ENCODE measurements around the gene BAZ1B.

BAZ1B gene

DNA sequence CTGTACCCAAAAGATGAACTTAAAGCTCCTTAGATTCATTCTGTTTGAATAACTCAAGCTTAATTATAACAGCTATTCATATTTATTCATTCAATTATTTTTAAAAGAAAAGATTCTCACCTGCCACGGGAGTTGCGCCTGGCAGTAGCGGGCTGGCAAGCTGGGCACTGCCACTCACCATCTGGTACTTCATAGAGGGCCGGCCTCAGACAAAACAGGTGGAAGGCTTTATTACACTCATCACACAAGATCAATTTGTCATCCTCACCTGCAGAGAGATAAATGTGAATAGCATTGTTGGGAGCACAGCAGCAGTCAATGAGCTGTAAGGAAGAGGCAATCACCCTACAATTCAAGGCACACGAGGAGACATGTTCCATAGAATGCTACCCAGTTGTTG lies 72.7 kb downstream of the BAZ1B start:
- Mint-ChIP-seq H3K4me3 (no peak overlapping the region), H3K4me1 (peaks cover 22% of the 10 kb centered on the region), H3K27ac (ENCODE audit: low read depth) (peak overlapping the region; percentile 21), H3K27me3 (no peaks in the 10 kb centered on the region), H3K9me3 (no peaks in the 10 kb centered on the region), H3K36me3 (ENCODE audit: insufficient read depth) (peaks cover 67% of the 10 kb centered on the region)
- ATAC-seq (replicated peaks; ENCODE audit: extremely low read depth, poor library complexity, severe bottlenecking) (no peak), DNase-seq (ENCODE audit: low spot score in 2 of 2) (no peak)

DNA sequence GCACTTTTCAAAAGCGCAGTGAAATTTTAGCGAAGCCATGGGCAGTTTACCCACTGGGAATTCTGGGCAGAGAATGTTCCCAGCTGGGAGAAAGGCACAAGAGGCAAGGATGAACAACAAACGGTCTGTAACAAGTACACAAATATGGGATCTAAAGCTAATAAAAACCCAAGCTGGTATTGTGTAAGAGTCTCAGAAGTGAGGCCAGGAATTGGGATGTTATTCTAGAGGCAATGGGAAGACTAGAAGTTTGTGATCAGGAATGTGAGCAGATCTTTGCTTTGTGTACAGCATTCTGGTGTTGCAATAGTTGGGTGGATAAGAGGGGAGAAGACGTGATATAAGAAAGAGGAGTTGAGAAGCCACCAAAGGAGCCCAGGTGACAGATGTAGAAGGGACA lies 73.5 kb downstream of the BAZ1B start:
- H3K4me3 Mint-ChIP-seq: no peak overlapping the region
- ATAC-seq (replicated peaks; ENCODE audit: extremely low read depth, poor library complexity, severe bottlenecking): no peak
- no peaks in the 10 kb centered on the region for H3K9me3 Mint-ChIP-seq
- no peaks in the 10 kb centered on the region for H3K27me3 Mint-ChIP-seq
- H3K27ac Mint-ChIP-seq (ENCODE audit: low read depth): peak overlapping the region; percentile 1
- H3K36me3 Mint-ChIP-seq (ENCODE audit: insufficient read depth): peaks cover 66% of the 10 kb centered on the region
- DNase-seq (ENCODE audit: low spot score in 2 of 2): no peak
- H3K4me1 Mint-ChIP-seq: peaks cover 22% of the 10 kb centered on the region

DNA sequence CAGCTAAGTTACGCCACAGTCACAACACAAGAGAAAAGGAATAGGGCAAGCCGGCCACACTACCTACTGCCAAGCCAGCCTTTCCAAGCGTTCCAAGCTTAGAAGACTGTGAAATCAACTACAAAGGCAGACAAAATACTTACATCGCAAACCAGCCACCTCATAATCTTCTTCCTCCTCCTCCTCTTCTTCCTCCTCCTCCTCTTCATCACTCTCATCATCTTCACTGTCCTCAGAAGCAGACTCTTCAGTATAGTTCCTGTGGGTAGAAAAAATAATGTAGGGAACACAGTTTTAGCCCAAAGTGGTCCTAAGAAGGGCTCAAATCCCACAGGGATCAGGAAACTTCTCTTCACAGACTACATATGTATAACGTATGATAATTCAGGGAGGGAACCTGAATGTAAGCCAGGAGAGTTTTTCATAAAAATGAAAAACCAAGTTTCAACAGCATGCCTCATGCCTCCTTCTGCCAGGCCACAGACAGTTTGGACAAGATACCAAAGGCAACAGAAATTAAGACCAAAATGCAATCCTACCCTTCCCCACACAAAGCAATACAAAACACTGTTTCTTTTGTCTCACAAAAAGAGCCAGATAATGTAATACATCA lies 74.9 kb downstream of the BAZ1B start:
- H3K4me3 Mint-ChIP-seq: no peak overlapping the region
- H3K27me3 Mint-ChIP-seq: no peaks in the 10 kb centered on the region
- no peaks in the 10 kb centered on the region for H3K9me3 Mint-ChIP-seq
- peaks cover 22% of the 10 kb centered on the region for H3K4me1 Mint-ChIP-seq
- H3K36me3 Mint-ChIP-seq (ENCODE audit: insufficient read depth): peaks cover 69% of the 10 kb centered on the region
- no peak for DNase-seq (ENCODE audit: low spot score in 2 of 2)
- no peak overlapping the region for H3K27ac Mint-ChIP-seq (ENCODE audit: low read depth)
- ATAC-seq (replicated peaks; ENCODE audit: extremely low read depth, poor library complexity, severe bottlenecking): no peak

DNA sequence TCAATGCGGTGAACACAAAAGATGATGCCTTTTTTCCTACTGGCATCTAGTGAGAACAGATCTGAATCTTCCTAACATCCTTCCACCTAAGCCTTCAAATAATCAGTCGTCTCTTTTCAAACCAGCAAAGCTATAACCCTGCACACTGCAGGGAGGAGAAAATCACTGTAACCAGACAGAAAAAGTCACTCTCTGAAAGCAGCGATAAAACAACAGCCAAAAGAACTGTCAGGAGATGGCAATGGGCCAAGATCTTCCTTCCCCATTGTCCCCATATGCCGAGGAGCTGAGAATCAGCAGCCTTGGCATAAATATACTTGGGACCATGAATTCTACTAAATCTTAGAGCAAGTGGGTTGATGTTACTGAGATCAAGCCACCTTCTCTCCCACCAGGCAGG lies 75.4 kb downstream of the BAZ1B start:
- DNase-seq (ENCODE audit: low spot score in 2 of 2) (no peak), ATAC-seq (replicated peaks; ENCODE audit: extremely low read depth, poor library complexity, severe bottlenecking) (no peak)
- Mint-ChIP-seq H3K4me1 (peaks cover 24% of the 10 kb centered on the region), H3K9me3 (no peaks in the 10 kb centered on the region), H3K36me3 (ENCODE audit: insufficient read depth) (peaks cover 72% of the 10 kb centered on the region), H3K4me3 (no peak overlapping the region), H3K27ac (ENCODE audit: low read depth) (no peak overlapping the region), H3K27me3 (no peaks in the 10 kb centered on the region)

DNA sequence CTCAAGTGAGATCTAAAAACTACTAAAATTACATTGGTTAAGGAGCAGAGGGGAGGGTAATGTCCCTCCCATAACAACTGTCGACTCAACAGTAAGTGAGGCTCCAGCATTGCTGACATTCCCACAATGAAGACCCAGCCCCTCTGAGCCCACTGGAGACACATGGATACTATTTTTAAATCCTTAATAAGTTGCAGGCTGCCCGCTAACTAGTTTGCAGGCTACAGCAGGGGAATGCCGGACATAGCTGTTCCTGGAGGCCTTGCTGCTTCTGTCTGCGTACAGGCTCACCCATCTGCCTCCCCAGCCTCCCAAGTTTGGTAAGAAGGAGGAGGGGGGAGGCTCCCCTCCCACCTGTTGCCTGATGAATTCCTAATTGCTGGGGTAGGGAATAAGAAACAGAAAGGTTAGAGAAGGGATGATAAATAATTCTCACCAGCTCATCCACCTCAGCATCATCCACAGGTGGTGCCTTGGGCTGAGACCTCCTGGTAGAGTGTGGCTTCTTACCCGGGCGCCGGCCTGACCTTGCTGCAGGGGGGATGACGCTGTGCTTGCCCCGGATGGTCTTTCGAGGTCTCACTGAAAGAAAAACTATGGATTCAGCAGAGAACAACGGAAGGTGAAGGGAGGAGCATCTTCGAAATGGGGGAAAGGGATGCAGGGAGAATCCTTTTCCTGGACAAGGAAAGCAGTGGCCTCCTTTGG lies 78.4 kb downstream of the BAZ1B start:
- Mint-ChIP-seq H3K4me1 (peaks cover 11% of the 10 kb centered on the region), H3K27ac (ENCODE audit: low read depth) (no peak overlapping the region), H3K27me3 (no peaks in the 10 kb centered on the region), H3K4me3 (no peak overlapping the region), H3K9me3 (no peaks in the 10 kb centered on the region), H3K36me3 (ENCODE audit: insufficient read depth) (peaks cover 72% of the 10 kb centered on the region)
- DNase-seq (ENCODE audit: low spot score in 2 of 2): no peak
- no peak for ATAC-seq (replicated peaks; ENCODE audit: extremely low read depth, poor library complexity, severe bottlenecking)

DNA sequence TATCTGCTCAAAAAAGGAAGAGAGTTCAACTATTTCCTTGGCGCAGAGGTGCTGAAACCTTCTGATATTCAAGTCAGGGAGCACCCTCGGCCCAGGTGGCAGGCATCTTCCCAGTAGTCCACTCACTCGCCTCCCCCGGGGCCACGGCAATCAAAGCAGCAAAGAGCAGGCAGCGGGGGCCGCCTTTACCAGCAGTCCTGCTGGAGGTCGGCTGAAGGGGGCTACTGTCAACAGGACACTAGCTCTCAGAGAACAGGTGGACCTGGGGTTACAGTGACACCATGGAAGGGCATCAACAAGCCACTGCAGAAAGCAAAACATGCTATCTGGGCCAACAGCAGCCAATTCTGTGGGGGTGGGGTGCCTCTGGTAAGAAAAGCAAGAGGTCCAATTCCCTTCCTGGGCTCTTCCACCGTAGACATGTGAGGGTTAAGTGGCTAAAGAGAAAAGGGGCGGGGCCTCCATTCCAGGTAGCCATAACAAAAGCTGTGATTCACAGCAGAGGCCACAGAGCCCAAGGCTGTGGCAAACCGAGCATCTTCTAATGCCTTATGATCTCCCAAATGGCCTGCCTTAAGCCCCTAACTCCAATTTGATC lies 79.1 kb downstream of the BAZ1B start:
- ATAC-seq (replicated peaks; ENCODE audit: extremely low read depth, poor library complexity, severe bottlenecking) (no peak), DNase-seq (ENCODE audit: low spot score in 2 of 2) (no peak)
- Mint-ChIP-seq H3K27me3 (no peaks in the 10 kb centered on the region), H3K4me3 (no peak overlapping the region), H3K36me3 (ENCODE audit: insufficient read depth) (peaks cover 65% of the 10 kb centered on the region), H3K27ac (ENCODE audit: low read depth) (no peak overlapping the region), H3K4me1 (peaks cover 8% of the 10 kb centered on the region), H3K9me3 (no peaks in the 10 kb centered on the region)

DNA sequence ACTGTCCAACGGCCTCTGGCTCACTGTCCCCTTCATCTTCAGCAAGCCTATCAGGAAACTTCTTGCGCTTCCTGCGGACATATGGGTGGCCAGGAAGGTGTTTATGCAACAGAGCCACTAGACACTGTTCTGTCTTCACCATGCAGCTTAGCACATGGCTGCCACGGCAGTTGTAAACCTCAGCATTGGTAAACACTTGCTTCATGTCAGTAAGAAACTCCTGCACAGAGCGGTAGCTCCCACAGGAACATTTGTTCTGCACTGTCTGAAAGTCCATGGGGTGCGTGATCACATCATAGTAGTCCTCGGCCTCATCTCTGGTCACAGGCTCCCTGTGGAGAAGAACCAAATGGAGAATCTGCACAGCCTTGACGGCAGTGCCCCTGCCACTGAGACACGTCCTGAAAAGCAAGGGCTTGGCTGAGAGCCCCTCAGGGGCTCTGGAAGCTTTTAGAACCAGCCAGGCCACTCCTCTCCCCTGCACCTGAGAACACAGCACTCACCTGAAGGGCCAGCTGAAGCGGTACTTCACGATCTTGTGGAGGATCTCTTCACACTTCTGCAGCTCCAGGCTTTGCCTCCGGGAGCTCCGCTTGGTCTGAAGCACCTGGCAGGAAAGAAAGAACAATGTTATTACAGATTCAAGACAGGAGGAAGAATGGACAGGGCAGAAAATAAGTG lies 79.7 kb downstream of the BAZ1B start:
- H3K4me1 Mint-ChIP-seq: peaks cover 8% of the 10 kb centered on the region
- H3K9me3 Mint-ChIP-seq: no peaks in the 10 kb centered on the region
- H3K27me3 Mint-ChIP-seq: no peaks in the 10 kb centered on the region
- ATAC-seq (replicated peaks; ENCODE audit: extremely low read depth, poor library complexity, severe bottlenecking) (no peak), DNase-seq (ENCODE audit: low spot score in 2 of 2) (no peak)
- no peak overlapping the region for H3K27ac Mint-ChIP-seq (ENCODE audit: low read depth)
- no peak overlapping the region for H3K4me3 Mint-ChIP-seq
- H3K36me3 Mint-ChIP-seq (ENCODE audit: insufficient read depth): peaks cover 58% of the 10 kb centered on the region

DNA sequence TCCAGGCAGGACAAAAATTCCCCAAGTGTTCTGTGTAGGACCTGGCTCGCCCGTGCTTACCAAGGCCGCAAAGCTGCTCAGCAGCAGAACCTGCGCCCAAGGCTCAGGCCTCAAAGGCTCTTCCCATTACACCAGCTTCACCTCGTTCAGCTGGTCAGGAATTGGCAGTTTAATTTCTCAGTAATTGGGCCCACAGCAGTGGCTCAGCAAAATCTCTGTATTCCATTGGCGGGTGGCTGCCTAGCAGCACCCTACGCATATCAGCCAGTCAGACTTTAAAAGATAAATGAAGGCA lies 82.7 kb downstream of the BAZ1B start:
- DNase-seq (ENCODE audit: low spot score in 2 of 2) (no peak), ATAC-seq (replicated peaks; ENCODE audit: extremely low read depth, poor library complexity, severe bottlenecking) (no peak)
- H3K27ac Mint-ChIP-seq (ENCODE audit: low read depth): no peak overlapping the region
- H3K4me1 Mint-ChIP-seq: peaks cover 8% of the 10 kb centered on the region
- H3K36me3 Mint-ChIP-seq (ENCODE audit: insufficient read depth): peaks cover 35% of the 10 kb centered on the region
- H3K9me3 Mint-ChIP-seq: no peaks in the 10 kb centered on the region
- no peak overlapping the region for H3K4me3 Mint-ChIP-seq
- no peaks in the 10 kb centered on the region for H3K27me3 Mint-ChIP-seq

DNA sequence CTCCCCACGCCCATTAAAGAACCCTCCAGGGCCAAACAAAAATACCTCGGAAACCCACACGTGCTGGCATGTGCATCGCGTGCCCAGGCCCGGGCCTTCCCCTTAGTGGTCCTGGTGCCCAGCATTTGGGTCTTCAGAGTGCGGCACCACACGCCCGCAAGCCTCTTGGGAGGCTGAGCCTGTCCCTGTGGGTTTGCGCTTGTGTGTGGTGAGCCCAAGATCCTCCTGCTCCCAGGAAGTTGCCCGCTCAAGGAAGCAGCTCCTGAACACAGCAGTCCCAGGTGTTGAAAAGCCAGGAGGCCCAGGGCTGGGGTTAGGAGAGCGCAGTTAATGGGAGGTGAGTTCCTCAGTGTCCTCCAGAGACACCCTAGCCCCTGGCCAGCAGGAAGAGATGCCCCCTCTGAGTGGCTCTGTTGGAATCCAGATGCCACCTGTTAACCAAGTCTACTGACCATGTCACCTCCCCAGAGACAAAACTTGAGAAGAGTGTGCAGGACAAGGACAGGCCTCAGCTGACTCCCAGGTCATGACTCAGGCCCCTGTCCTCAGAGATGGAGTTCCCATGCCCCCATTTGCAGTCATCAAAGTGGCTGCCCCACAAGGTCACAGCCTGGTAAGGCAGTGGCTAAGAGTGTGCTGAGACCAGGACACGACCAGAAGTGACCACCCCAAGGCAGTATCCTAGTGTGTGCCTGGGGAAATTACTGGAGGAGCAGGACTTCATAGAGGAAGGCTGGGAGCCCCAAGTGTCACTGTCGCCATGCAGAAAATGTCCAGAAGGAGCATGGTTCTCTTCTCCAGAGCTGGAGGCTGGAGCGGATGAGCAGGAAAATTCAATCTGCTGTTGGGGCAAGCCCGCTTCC lies 83.3 kb downstream of the BAZ1B start:
- no peaks in the 10 kb centered on the region for H3K9me3 Mint-ChIP-seq
- peaks cover 33% of the 10 kb centered on the region for H3K36me3 Mint-ChIP-seq (ENCODE audit: insufficient read depth)
- H3K27me3 Mint-ChIP-seq: no peaks in the 10 kb centered on the region
- no peak overlapping the region for H3K27ac Mint-ChIP-seq (ENCODE audit: low read depth)
- ATAC-seq (replicated peaks; ENCODE audit: extremely low read depth, poor library complexity, severe bottlenecking) (no peak), DNase-seq (ENCODE audit: low spot score in 2 of 2) (no peak)
- peaks cover 8% of the 10 kb centered on the region for H3K4me1 Mint-ChIP-seq
- H3K4me3 Mint-ChIP-seq: no peak overlapping the region

DNA sequence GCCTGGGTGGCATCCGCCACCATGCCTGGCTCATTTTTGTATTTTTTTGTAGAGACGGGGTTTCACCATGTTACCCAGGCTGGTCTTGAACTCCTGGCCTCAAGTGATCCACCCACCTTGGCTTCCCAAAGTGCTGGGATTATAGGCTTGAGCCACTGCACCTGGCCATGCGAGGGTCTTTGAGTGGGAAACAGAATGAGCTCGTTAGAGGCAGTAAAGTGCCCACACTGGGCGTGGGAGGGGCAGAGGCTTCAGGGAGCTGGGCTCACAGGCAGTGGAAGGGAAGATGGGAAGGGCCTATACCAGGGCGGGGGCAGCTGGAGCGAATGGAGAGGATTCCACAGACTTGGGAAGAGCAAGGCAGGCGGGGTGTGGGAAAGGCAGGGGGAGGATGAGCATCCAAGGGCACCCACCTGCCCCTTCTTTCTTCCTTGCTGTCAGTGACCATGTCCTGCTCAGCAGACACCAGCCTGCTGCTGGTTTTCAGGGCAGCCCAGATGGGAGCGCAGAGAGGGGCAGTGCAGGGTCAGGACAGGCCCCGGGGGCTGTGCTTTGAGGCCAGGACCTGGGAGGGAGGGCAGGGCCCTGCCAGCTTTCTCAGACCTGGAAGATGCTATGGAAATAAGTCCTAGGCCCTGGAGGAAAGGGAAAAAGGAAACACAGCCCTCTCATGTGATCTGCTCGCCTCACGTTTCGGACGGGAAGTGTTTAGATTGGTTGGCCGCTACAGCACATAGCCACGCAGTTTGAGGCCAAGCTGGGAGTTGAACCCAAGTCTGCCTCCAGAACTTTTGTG lies 84.3 kb downstream of the BAZ1B start:
- H3K4me1 Mint-ChIP-seq: peaks cover 8% of the 10 kb centered on the region
- peak overlapping the region; percentile 82 for H3K27ac Mint-ChIP-seq (ENCODE audit: low read depth)

DNA sequence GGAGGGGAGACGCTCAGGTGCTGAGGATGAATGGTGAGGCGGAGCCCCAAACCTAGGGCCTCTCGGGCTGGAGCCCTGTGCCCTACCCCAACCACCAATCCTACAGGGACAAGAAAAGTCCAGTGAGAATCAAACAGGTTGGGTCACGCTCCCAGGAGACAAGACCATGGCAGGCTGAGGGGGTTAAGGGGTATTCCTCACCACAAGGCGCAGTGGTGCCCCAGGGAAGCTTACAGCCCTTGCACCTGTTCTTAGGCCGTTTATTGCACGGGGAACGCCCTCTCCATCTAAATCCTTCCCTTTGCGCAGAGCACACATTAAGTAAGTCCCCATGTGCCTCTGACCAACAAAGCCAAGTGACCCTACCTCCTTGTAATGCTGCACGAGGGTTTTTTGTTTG lies 85.0 kb downstream of the BAZ1B start:
- DNase-seq (ENCODE audit: low spot score in 2 of 2) (no peak), ATAC-seq (replicated peaks; ENCODE audit: extremely low read depth, poor library complexity, severe bottlenecking) (no peak)
- peaks cover 28% of the 10 kb centered on the region for H3K36me3 Mint-ChIP-seq (ENCODE audit: insufficient read depth)
- peaks cover under 1% of the 10 kb centered on the region for H3K4me1 Mint-ChIP-seq
- no peaks in the 10 kb centered on the region for H3K27me3 Mint-ChIP-seq
- H3K27ac Mint-ChIP-seq (ENCODE audit: low read depth): peak overlapping the region; percentile 82
- no peaks in the 10 kb centered on the region for H3K9me3 Mint-ChIP-seq
- H3K4me3 Mint-ChIP-seq: no peak overlapping the region

More for the DNA sequence above, 84.3 kb downstream of the BAZ1B start:
- Mint-ChIP-seq H3K4me3 (no peak overlapping the region), H3K27me3 (no peaks in the 10 kb centered on the region), H3K36me3 (ENCODE audit: insufficient read depth) (peaks cover 31% of the 10 kb centered on the region), H3K9me3 (no peaks in the 10 kb centered on the region)
- ATAC-seq (replicated peaks; ENCODE audit: extremely low read depth, poor library complexity, severe bottlenecking): no peak
- no peak for DNase-seq (ENCODE audit: low spot score in 2 of 2)

All from central memory CD8-positive, alpha-beta T cell (primary cell).